Epithelial cell of esophagus (primary cell): Measurements from ENCODE around the gene KLHL21.
A peak's percentile ranks its signal among the peaks of the same experiment; 100 is the strongest.
"Not testable (repeated sequence)": the region's sequence is repeated elsewhere in the genome, so short reads cannot be mapped to it uniquely, and the experiment has no call there.

ENCODE experiments used
- DNase-seq: peaks from one replicate; pipeline ENCODE4 v3.0.0; 2010; ENCODE audit warnings: low read depth
- H3K4me3 ChIP-seq: 2 replicates; pipeline ENCODE4 v1.5.1; 2011; ENCODE audit warnings: mild to moderate bottlenecking, low read length, control low read depth
- TF ChIP-seq, protein P1 (sequence below): IDR thresholded peaks from 2 replicates; pipeline ENCODE4 v1.5.1; 2011; ENCODE audit warnings: low read depth, mild to moderate bottlenecking, low read length, control low read depth, inconsistent platforms; ENCODE audit not compliant: insufficient read depth; ENCODE audit errors: missing control alignments

Gene KLHL21

DNA sequence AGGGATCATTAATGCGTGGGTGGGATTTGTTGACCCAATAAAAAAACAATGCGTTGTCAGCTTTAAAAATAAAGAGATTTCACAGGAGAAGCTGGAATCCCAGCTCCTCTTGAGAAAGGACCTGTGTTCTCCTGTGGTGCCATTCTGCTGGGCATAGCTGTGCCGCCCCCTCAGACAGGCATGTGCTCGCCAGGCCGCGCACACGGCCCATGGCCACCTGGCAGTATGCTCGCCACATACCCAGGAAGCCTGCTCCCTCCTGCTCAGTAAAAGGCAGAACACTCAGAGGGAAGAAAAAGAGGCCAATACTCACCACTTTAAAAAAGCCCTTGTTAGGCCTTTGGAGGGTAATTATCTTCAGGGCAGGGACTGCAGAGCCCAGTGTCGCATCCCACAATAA lies 35.1 kb upstream of the KLHL21 start:
- H3K4me3 ChIP-seq: no peak overlapping the region
- DNase-seq: no peak
- TF ChIP-seq, protein P1, sequence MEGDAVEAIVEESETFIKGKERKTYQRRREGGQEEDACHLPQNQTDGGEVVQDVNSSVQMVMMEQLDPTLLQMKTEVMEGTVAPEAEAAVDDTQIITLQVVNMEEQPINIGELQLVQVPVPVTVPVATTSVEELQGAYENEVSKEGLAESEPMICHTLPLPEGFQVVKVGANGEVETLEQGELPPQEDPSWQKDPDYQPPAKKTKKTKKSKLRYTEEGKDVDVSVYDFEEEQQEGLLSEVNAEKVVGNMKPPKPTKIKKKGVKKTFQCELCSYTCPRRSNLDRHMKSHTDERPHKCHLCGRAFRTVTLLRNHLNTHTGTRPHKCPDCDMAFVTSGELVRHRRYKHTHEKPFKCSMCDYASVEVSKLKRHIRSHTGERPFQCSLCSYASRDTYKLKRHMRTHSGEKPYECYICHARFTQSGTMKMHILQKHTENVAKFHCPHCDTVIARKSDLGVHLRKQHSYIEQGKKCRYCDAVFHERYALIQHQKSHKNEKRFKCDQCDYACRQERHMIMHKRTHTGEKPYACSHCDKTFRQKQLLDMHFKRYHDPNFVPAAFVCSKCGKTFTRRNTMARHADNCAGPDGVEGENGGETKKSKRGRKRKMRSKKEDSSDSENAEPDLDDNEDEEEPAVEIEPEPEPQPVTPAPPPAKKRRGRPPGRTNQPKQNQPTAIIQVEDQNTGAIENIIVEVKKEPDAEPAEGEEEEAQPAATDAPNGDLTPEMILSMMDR: no peak

DNA sequence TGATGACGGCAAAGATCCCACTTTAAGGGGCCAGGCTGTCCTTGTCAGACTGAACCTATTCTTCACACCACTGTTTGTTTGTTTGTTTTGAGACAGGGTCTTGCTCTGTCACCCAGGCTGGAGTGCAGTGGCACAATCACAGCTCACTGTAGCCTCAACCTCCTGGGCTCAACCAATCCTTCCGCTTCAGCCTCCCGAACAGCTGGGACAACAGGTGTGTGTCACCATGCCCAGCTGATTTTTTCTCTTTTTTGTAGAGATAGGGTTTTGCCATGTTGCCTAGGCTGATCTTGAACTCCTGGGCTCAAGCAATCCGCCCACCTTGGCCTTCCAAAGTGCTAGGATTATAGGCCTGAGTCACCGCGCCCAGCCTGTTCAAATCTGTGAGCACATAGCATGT lies 34.1 kb upstream of the KLHL21 start:
- H3K4me3 ChIP-seq, DNase-seq: not testable (repeated sequence)

DNA sequence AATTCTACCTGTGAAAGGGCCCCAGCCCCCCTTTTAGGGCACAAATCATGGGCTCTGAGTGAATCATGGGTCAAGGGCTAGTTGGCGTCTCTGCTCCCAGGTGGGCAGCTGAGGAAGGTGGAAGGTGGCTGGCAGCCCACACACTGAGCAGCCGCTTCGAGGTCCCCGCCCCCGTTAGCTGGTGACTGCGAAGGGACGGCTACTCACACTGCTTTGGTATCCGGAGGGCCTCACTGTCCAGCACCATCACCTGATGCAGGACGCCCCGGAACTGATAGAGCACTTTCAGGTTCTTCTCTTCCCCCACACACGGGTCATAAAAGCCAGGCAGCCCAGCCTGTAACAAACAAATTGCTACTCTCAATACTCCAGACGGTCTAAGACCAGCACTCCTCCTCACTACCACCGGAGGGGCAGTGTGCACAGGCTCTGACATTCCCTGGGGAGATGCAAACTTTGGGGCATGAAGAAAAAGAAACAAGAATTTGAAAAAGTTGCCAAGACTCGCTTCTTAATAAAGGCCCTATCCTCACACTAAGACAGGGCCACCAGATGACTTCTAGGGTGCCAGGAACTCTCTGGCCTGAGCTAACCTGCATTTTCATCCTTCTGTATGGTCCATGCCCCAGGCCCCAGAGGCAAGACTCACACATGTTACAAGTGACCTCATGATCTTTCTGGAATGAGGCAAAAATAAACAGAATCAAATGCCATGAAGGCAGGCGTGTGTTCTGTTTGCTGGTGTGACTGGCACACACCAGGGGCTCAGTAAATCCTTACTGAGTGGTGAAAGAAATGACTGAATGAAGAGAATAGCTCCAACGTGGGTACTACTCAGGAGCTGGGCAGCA lies 33.5 kb upstream of the KLHL21 start:
- TF ChIP-seq, protein P1: no peak
- no peak overlapping the region for H3K4me3 ChIP-seq
- no peak for DNase-seq

DNA sequence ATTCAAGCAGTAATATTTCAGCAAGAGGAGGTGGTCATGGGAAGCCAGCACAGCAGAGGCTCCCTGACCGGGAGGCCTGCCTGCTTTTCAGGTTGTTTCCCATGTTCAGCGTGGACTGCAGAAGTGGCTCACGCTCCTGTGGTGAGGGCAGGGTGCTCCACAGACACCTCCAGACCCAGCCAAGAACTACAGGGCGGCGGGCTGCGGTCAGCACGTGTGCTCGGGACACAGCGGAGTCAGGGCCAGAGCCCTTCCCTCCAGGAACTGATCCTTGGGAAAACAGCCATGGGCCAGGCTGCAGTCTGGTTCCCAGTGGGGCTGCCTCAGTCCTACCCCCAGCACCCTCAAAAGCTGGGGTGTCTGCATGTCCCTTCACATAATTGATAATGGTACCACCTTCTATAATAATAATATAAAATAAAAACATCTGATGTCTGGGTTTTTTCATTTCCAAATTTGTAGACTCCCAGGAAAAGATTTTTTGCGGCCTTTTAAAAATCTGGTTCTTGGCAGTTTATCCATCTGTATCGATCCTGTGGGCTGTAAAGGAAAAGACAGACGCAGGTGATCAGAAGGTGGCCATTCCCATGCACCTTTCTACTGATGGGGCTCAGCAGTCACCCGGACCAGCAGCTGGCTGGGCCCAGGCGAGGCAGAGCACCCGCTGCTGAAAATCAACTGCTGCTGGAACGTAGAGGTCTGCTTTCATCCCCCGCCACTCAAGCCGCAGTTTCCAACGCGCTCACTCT lies 32.7 kb upstream of the KLHL21 start:
- no peak for DNase-seq
- no peak overlapping the region for H3K4me3 ChIP-seq
- TF ChIP-seq, protein P1: no peak

DNA sequence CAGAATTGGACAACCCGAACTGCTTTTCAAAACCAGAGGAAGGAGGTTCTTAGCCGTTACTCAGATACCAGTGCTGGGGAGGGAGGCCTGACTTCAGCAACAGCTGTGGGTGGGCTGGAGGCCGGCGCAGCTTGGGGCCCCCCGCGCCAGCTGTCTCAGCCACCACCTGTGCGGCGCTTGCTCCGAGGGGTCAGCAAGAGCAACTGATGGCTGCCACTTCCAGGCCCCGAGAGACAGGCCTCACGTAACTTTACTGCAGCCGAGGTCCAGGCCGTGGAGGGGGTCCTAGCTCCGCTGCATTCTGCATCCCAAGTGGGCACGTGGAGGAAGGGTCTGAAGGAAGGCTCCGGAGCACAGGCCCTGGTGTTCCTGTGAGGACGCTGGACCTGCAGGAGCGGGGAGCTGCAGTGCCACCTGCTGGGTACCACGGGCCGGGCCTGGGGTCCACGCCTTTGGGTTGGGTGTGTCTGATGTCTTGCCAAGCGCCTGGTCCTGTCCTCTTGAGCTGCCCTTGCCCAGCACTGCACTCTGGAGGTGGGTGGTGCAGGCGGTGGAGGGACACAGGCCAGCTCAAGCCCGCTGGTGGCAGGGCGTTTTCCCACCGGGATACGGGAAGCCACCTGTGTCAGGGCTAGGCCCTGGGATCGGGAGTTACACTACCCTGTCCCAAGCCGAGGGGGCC lies 31.8 kb upstream of the KLHL21 start:
- peak; percentile 62 for DNase-seq
- H3K4me3 ChIP-seq: no peak overlapping the region

DNA sequence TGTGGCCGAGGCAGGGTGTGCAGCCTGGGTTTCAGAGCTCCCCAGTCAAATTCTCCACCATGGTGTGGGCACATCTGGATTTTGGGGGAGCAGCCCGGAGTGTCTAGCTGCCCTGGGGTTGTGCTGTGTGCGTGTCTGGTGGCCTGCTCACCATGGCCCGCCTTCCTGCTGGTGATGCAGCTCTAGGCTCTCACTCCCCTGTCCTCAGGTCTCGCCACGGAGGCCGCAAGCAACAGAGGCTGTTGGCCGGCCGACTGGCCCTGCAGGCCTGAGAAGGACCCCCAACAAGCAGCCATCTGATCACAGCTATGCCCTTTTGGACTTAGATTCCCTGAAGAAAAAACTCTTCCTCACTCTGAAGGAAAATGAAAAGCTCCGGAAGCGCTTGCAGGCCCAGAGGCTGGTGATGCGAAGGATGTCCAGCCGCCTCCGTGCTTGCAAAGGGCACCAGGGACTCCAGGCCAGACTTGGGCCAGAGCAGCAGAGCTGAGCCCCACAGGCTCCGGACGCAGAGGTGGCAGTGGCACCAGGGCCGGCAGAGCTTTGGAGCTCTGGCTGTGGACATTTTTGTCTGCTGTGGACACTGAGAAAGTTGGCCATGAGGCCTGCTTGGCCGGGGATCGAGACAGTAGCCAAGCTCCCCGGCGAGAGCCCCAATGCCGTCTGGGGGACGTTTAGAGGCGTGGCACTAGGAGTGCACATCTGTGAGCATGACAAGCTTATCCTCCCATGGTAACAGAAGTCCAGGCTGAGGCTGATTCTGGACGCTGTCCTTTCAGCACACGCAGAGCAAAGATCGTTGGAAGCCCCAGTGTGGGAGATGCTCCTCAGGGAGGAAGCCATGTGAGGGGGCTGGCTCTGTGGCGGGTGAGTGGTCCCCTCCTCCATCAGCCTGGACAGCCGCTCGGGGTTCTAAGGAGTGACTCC lies 30.2 kb upstream of the KLHL21 start:
- DNase-seq: no peak
- no peak overlapping the region for H3K4me3 ChIP-seq
- TF ChIP-seq, protein P1: no peak

More for the DNA sequence above, 31.8 kb upstream of the KLHL21 start:
- TF ChIP-seq, protein P1: peak; percentile 60
